ENCODE measurements around the gene XPNPEP2. TPM values are rescaled to one million over a fixed set of nuclear protein-coding genes. Genes with fewer than 3 reads are reported as not detected.

The XPNPEP2 gene
- total and polyA plus RNA-seq, 9 of the 15 experiments (the other 6 are each of a cell fraction or from before 2014, with no cell fraction given), result 0.03 to 0.19 (median 0.09) TPM; not detected in 5

GRCh38 chrX:129721870-129722269 lies 16.9 kb upstream of the XPNPEP2 start:
- Histone ChIP-seq H3K27me3 (ENCODE audit: control insufficient read depth in 2 of 2, insufficient read depth in 2 of 2, low read length in 2 of 2) (peaks cover 7 to 27% of the 10 kb centered on the region in 2 experiments), H3K27ac (ENCODE audit: extremely low read depth, low read depth, low read length) (no peak overlapping the region), H4K20me1 (replicated peaks; ENCODE audit: control insufficient read depth, insufficient read depth, low read length) (no peaks in the 10 kb centered on the region), H3K4me3 (no peak overlapping the region), H3K9ac (ENCODE audit: insufficient read depth in 1 of 2, low read depth in 2 of 2, low read length in 2 of 2) (no peak overlapping the region), H2AFZ (ENCODE audit: low read depth, low read length) (no peak overlapping the region), H3K9me1 (ENCODE audit: control insufficient read depth, insufficient read depth, low read length) (no peaks in the 10 kb centered on the region), H3K4me1 (replicated peaks in 1 of 2; ENCODE audit: control insufficient read depth in 2 of 2, insufficient read depth in 2 of 2, low read length in 2 of 2) (peaks cover 0 to 6% of the 10 kb centered on the region in 2 experiments; a peak in 1 of 5 replicates), H3K4me2 (ENCODE audit: insufficient read depth, low read length) (no peak overlapping the region), H3K79me2 (ENCODE audit: control insufficient read depth, insufficient read depth, low read length) (no peaks in the 10 kb centered on the region), H3K9me3 (replicated peaks; ENCODE audit: control insufficient read depth, insufficient read depth, low read depth, low read length) (no peaks in the 10 kb centered on the region), H3K36me3 (ENCODE audit: control insufficient read depth, insufficient read depth, low read length) (no peaks in the 10 kb centered on the region)
- CTCF ChIA-PET (ENCODE audit: low intra/inter-chr PET ratio), result no interaction called here
- ATAC-seq (no peak), FAIRE-seq (no peak), DNase-seq (ENCODE audit: extremely low read depth in 1 of 4, low spot score in 3 of 4) (no peak)
- POLR2A ChIA-PET, result no interaction called here
- in situ Hi-C loops (cut with MboI), result no loop called here
- WGBS (ENCODE audit: insufficient coverage, low coverage, missing lambda C conversion rate), result 0% methylated on average over 4 of the region's 4 CpGs
- BruUV-seq (replicated peaks), result no TSS peak
- intact Hi-C loops (cut with micrococcal nuclease), result no loop called here
- TF ChIP-seq ZZZ3 (IDR thresholded peaks at IDR 0.05), result no peak

GRCh38 chrX:129723511-129723910 lies 15.3 kb upstream of the XPNPEP2 start:
- Histone ChIP-seq H3K9ac (ENCODE audit: insufficient read depth in 1 of 2, low read depth in 2 of 2, low read length in 2 of 2) (no peak overlapping the region), H3K27me3 (ENCODE audit: control insufficient read depth in 2 of 2, insufficient read depth in 2 of 2, low read length in 2 of 2) (peaks cover 2 to 19% of the 10 kb centered on the region in 2 experiments), H3K4me1 (replicated peaks in 1 of 2; ENCODE audit: control insufficient read depth in 2 of 2, insufficient read depth in 2 of 2, low read length in 2 of 2) (peaks cover 0 to 6% of the 10 kb centered on the region in 2 experiments; a peak in 2 of 5 replicates), H2AFZ (ENCODE audit: low read depth, low read length) (no peak overlapping the region), H3K4me2 (ENCODE audit: insufficient read depth, low read length) (no peak overlapping the region), H3K4me3 (no peak overlapping the region), H3K79me2 (ENCODE audit: control insufficient read depth, insufficient read depth, low read length) (no peaks in the 10 kb centered on the region), H3K27ac (ENCODE audit: extremely low read depth, low read depth, low read length) (no peak overlapping the region), H3K9me3 (replicated peaks; ENCODE audit: control insufficient read depth, insufficient read depth, low read depth, low read length) (no peaks in the 10 kb centered on the region), H3K9me1 (ENCODE audit: control insufficient read depth, insufficient read depth, low read length) (no peaks in the 10 kb centered on the region), H3K36me3 (ENCODE audit: control insufficient read depth, insufficient read depth, low read length) (no peaks in the 10 kb centered on the region), H4K20me1 (replicated peaks; ENCODE audit: control insufficient read depth, insufficient read depth, low read length) (no peaks in the 10 kb centered on the region)
- TF ChIP-seq ZNF512 (tag; IDR thresholded peaks at IDR 0.05), result no peak
- no peak for TF ChIP-seq ZNF41 (CRISPR knock-in tag; conservative IDR thresholded peaks at IDR 0.05)
- TF ChIP-seq CTCF (IDR thresholded peaks at IDR 0.05 in 2 of 3, conservative IDR thresholded peaks at IDR 0.05 in 1 of 3; ENCODE audit: insufficient read depth in 2 of 3, low read depth in 1 of 3, low read length in 3 of 3), result no peak
- TF ChIP-seq POLR2B (IDR thresholded peaks at IDR 0.05; ENCODE audit: low read depth, partially characterized antibody), result no peak
- TF ChIP-seq ATF3 (IDR thresholded peaks at IDR 0.05), result no peak
- no peak for TF ChIP-seq ATF3 (CRISPR knock-in tag; conservative IDR thresholded peaks at IDR 0.05)
- TF ChIP-seq CBX3 (IDR thresholded peaks at IDR 0.05; ENCODE audit: borderline replicate concordance in 1 of 2, low read length in 2 of 2), result no peak
- no peak for ATAC-seq
- CTCF ChIA-PET (ENCODE audit: low intra/inter-chr PET ratio), result no interaction called here
- 9% methylated on average over 4 of the region's 4 CpGs for WGBS (ENCODE audit: insufficient coverage, low coverage, missing lambda C conversion rate)
- no peak for FAIRE-seq
- in situ Hi-C loops (cut with MboI) (no loop called here), intact Hi-C loops (cut with micrococcal nuclease) (no loop called here)
- POLR2A ChIA-PET, result no interaction called here
- no peak for DNase-seq (ENCODE audit: extremely low read depth in 1 of 4, low spot score in 3 of 4)
- BruUV-seq (replicated peaks), result no TSS peak

Data from K562 (cell line).